ENCODE data around the gene SCN3B. TPM values are rescaled to one million over a fixed set of nuclear protein-coding genes. Genes with fewer than 3 reads are reported as not detected.

The SCN3B gene
- total RNA-seq, 1 experiment from 2014 or later = 0.79 TPM

- no peak for TF ChIP-seq AFF4 (CRISPR knock-in tag; IDR thresholded peaks at IDR 0.05; ENCODE audit: borderline replicate concordance)
- no peak for TF ChIP-seq ATF3 (CRISPR knock-in tag; conservative IDR thresholded peaks at IDR 0.05)
- TF ChIP-seq, protein P1, sequence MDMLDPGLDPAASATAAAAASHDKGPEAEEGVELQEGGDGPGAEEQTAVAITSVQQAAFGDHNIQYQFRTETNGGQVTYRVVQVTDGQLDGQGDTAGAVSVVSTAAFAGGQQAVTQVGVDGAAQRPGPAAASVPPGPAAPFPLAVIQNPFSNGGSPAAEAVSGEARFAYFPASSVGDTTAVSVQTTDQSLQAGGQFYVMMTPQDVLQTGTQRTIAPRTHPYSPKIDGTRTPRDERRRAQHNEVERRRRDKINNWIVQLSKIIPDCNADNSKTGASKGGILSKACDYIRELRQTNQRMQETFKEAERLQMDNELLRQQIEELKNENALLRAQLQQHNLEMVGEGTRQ (CRISPR knock-in tag; IDR thresholded peaks at IDR 0.05) = no peak
- no peaks in the 10 kb centered on the region; the same call in 1 of the 2 replicates for H3K27me3 Mint-ChIP-seq (ENCODE audit: low read depth)
- no peak overlapping the region for H3K4me3 Mint-ChIP-seq
- CTCF ChIA-PET = interaction anchor here (0.5 to 3.8 kb wide), 57 partner anchors 9 to 468 kb away, joined by 3 to 40 read pairs (median 5); partner anchors contain the start of gene SCN3B
- peaks cover 51% of the 10 kb centered on the region for H3K4me1 Mint-ChIP-seq
- no peak for ATAC-seq
- no peak for DNase-seq (ENCODE audit: low spot score)
- POLR2A ChIA-PET = interaction anchor here (0.6 to 0.7 kb wide), 2 partner anchors 30 to 1032 kb away, joined by 3 to 5 read pairs; no protein-coding TSS in a partner anchor
- no peak overlapping the region for H3K27ac Mint-ChIP-seq
- peaks cover 5% of the 10 kb centered on the region for H3K9me3 Mint-ChIP-seq
- H3K36me3 Mint-ChIP-seq = peaks cover 4% of the 10 kb centered on the region; the same call in 1 of the 2 replicates
Observed at GRCh38 chr11:123580137-123580536, 74.3 kb downstream of the SCN3B start.

- Mint-ChIP-seq H3K27ac (no peak overlapping the region), H3K27me3 (ENCODE audit: low read depth) (no peaks in the 10 kb centered on the region; the same call in 1 of the 2 replicates), H3K9me3 (peaks cover 5% of the 10 kb centered on the region), H3K4me3 (no peak overlapping the region), H3K36me3 (peaks cover 4% of the 10 kb centered on the region; the same call in 1 of the 2 replicates), H3K4me1 (peaks cover 54% of the 10 kb centered on the region)
- DNase-seq (ENCODE audit: low spot score) = no peak
- ATAC-seq = no peak
- TF ChIP-seq, protein P2, sequence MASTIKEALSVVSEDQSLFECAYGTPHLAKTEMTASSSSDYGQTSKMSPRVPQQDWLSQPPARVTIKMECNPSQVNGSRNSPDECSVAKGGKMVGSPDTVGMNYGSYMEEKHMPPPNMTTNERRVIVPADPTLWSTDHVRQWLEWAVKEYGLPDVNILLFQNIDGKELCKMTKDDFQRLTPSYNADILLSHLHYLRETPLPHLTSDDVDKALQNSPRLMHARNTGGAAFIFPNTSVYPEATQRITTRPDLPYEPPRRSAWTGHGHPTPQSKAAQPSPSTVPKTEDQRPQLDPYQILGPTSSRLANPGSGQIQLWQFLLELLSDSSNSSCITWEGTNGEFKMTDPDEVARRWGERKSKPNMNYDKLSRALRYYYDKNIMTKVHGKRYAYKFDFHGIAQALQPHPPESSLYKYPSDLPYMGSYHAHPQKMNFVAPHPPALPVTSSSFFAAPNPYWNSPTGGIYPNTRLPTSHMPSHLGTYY (CRISPR knock-in tag; IDR thresholded peaks at IDR 0.05) = no peak
- no peak for TF ChIP-seq ZNF317 (CRISPR knock-in tag; IDR thresholded peaks at IDR 0.05; ENCODE audit: borderline replicate concordance, low read depth)
- TF ChIP-seq SMAD3 (CRISPR knock-in tag; IDR thresholded peaks at IDR 0.05; ENCODE audit: borderline replicate concordance) = no peak
- TF ChIP-seq JUN (CRISPR knock-in tag; IDR thresholded peaks at IDR 0.05) = no peak
- no peak for TF ChIP-seq RORB (CRISPR knock-in tag; IDR thresholded peaks at IDR 0.05)
- no peak for TF ChIP-seq ZNF138 (CRISPR knock-in tag; conservative IDR thresholded peaks at IDR 0.05)
- no peak for TF ChIP-seq IRF2 (CRISPR knock-in tag; IDR thresholded peaks at IDR 0.05; ENCODE audit: borderline replicate concordance, low read depth)
- TF ChIP-seq CREM (CRISPR knock-in tag; IDR thresholded peaks at IDR 0.05) = no peak
- no peak for TF ChIP-seq ATF3 (CRISPR knock-in tag; conservative IDR thresholded peaks at IDR 0.05)
- no peak for TF ChIP-seq TP53 (CRISPR knock-in tag; IDR thresholded peaks at IDR 0.05)
- TF ChIP-seq JAZF1 (CRISPR knock-in tag; IDR thresholded peaks at IDR 0.05) = no peak
- TF ChIP-seq PRRX2 (CRISPR knock-in tag; IDR thresholded peaks at IDR 0.05) = no peak
- TF ChIP-seq STAT6 (CRISPR knock-in tag; conservative IDR thresholded peaks at IDR 0.05; ENCODE audit: low read depth) = no peak
- CTCF ChIA-PET = interaction anchor here (1.1 to 3.8 kb wide), 6 partner anchors 8 to 132 kb away, joined by 4 to 40 read pairs (median 29); no protein-coding TSS in a partner anchor
- POLR2A ChIA-PET = no interaction called here
Observed at GRCh38 chr11:123579482-123579812, 75.0 kb downstream of the SCN3B start.

Other genes with a start within 250 kb of the SCN3B start
- gene GRAMD1B, start 224.4 kb downstream of the SCN3B start, total RNA-seq (2021) = 22.1 to 31.5 TPM (median 23.3 TPM) in 3 replicates
- gene ZNF202, start 87.0 kb upstream of the SCN3B start, total RNA-seq (2021) = 29.9 to 33.3 TPM (median 32.4 TPM) in 3 replicates
- not detected in 3 replicates for gene OR6X1, start 99.9 kb upstream of the SCN3B start, total RNA-seq (2021)
- not detected in 3 replicates for gene OR6M1, start 151.7 kb upstream of the SCN3B start, total RNA-seq (2021)
- gene TMEM225, start 231.0 kb upstream of the SCN3B start, total RNA-seq (2021) = not detected in 3 replicates
- gene OR8D4, start 247.5 kb upstream of the SCN3B start, total RNA-seq (2021) = 0.07 TPM in 1 of 3 replicates, not detected in the others